Measurements from ENCODE around the gene DOCK7.

The DOCK7 gene

DNA sequence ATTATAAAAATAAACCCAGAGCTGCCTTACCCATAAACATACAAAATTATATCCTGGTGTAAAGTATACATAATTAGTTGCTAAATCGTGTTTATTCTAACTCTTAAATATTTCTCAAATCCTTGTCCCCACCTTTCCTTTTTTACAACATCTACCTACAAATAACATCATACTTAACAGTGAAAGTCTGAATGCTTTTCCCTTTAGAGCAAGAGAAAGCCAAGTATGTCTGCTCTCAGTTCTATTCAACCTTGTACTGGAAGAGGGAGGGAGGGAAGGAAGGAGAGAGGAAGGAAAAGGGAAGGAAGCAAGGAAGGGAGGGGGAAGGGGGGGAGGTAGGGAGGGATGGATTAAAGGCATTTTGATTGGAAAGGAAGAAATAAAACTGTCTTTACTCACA is 14.6 kb downstream of the DOCK7 start:
- H3K4me3 ChIP-seq (ENCODE audit: low read length) = no peak overlapping the region
- DNase-seq = no peak
- H3K79me2 ChIP-seq (ENCODE audit: low read length) = peaks cover 7% of the 10 kb centered on the region; the same call in 1 of the 2 replicates

DNA sequence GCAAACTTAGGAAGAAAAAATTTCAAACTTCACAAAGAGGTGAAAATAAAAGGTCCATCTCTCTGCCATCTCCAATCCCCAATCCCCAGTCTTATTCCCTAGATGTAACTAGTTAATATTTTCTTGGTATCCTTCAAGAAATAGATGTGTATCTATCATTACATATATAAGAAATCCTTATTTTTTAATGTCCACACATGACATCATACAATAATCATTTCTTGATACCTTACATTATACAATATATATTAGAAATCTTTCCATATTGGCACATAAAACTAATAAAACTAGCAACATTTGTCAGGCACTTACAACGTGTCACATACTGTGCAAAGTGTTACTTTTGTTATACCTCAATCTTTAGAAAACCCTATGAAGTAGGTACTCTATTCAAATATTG is 16.2 kb downstream of the DOCK7 start:
- Histone ChIP-seq H3K9me2 (replicated peaks; ENCODE audit: insufficient read depth, low read length) (no peaks in the 10 kb centered on the region), H3K27ac (ENCODE audit: low read length) (no peak overlapping the region), H3K36me3 (replicated peaks; ENCODE audit: insufficient read depth, low read length) (no peaks in the 10 kb centered on the region), H2AFZ (ENCODE audit: low read length) (no peak overlapping the region), H4K20me1 (ENCODE audit: insufficient read depth, low read length) (no peaks in the 10 kb centered on the region), H3K4me3 (ENCODE audit: low read length) (no peak overlapping the region), H3K9me3 (replicated peaks; ENCODE audit: insufficient read depth, low read length) (no peaks in the 10 kb centered on the region), H3K27me3 (replicated peaks; ENCODE audit: insufficient read depth, low read length) (no peaks in the 10 kb centered on the region), H3K79me2 (ENCODE audit: low read length) (peaks cover 7% of the 10 kb centered on the region; the same call in 1 of the 2 replicates), H3F3A (ENCODE audit: insufficient read depth, low read length) (no peaks in the 10 kb centered on the region), H3K9ac (ENCODE audit: low read length) (no peak overlapping the region), H3K4me2 (ENCODE audit: low read depth, low read length) (no peak overlapping the region), H3K4me1 (ENCODE audit: low read length) (no peaks in the 10 kb centered on the region)
- TF ChIP-seq EZH2 (optimal IDR thresholded peaks at IDR 0.05; ENCODE audit: low read depth, low read length) (no peak), CTCF (IDR thresholded peaks at IDR 0.05; ENCODE audit: low read length) (no peak), EZH2phosphoT487 (IDR thresholded peaks at IDR 0.05; ENCODE audit: low read length) (no peak)
- DNase-seq = no peak

More for the DNA sequence above, 14.6 kb downstream of the DOCK7 start:
- TF ChIP-seq CTCF (IDR thresholded peaks at IDR 0.05; ENCODE audit: low read length) (no peak), EZH2phosphoT487 (IDR thresholded peaks at IDR 0.05; ENCODE audit: low read length) (no peak), EZH2 (optimal IDR thresholded peaks at IDR 0.05; ENCODE audit: low read depth, low read length) (no peak)
- no peaks in the 10 kb centered on the region for H3K9me2 ChIP-seq (replicated peaks; ENCODE audit: insufficient read depth, low read length)
- H2AFZ ChIP-seq (ENCODE audit: low read length) = no peak overlapping the region
- H3K4me2 ChIP-seq (ENCODE audit: low read depth, low read length) = no peak overlapping the region
- no peaks in the 10 kb centered on the region for H3K4me1 ChIP-seq (ENCODE audit: low read length)
- no peaks in the 10 kb centered on the region for H3K27me3 ChIP-seq (replicated peaks; ENCODE audit: insufficient read depth, low read length)
- H3K9ac ChIP-seq (ENCODE audit: low read length) = no peak overlapping the region
- H3F3A ChIP-seq (ENCODE audit: insufficient read depth, low read length) = no peaks in the 10 kb centered on the region
- no peaks in the 10 kb centered on the region for H3K9me3 ChIP-seq (replicated peaks; ENCODE audit: insufficient read depth, low read length)
- no peaks in the 10 kb centered on the region for H4K20me1 ChIP-seq (ENCODE audit: insufficient read depth, low read length)
- no peak overlapping the region for H3K27ac ChIP-seq (ENCODE audit: low read length)
- no peaks in the 10 kb centered on the region for H3K36me3 ChIP-seq (replicated peaks; ENCODE audit: insufficient read depth, low read length)

- no peak for TF ChIP-seq CTCF (IDR thresholded peaks at IDR 0.05; ENCODE audit: low read length)
- TF ChIP-seq EZH2phosphoT487 (IDR thresholded peaks at IDR 0.05; ENCODE audit: low read length) = no peak
- no peak for TF ChIP-seq EZH2 (optimal IDR thresholded peaks at IDR 0.05; ENCODE audit: low read depth, low read length)
- Histone ChIP-seq H3K4me1 (ENCODE audit: low read length) (no peaks in the 10 kb centered on the region), H3F3A (ENCODE audit: insufficient read depth, low read length) (no peaks in the 10 kb centered on the region), H3K36me3 (replicated peaks; ENCODE audit: insufficient read depth, low read length) (no peaks in the 10 kb centered on the region), H3K4me3 (ENCODE audit: low read length) (no peak overlapping the region), H3K27ac (ENCODE audit: low read length) (no peak overlapping the region), H3K79me2 (ENCODE audit: low read length) (no peaks in the 10 kb centered on the region), H2AFZ (ENCODE audit: low read length) (no peak overlapping the region), H3K27me3 (replicated peaks; ENCODE audit: insufficient read depth, low read length) (no peaks in the 10 kb centered on the region), H3K4me2 (ENCODE audit: low read depth, low read length) (no peak overlapping the region), H3K9me2 (replicated peaks; ENCODE audit: insufficient read depth, low read length) (no peaks in the 10 kb centered on the region), H4K20me1 (ENCODE audit: insufficient read depth, low read length) (no peaks in the 10 kb centered on the region), H3K9ac (ENCODE audit: low read length) (no peak overlapping the region), H3K9me3 (replicated peaks; ENCODE audit: insufficient read depth, low read length) (no peaks in the 10 kb centered on the region)
- no peak for DNase-seq
Observed at GRCh38 chr1:62654744-62655143, 33.4 kb downstream of the DOCK7 start.
